Hematopoietic multipotent progenitor cell treated with erythropoietin and hydrocortisone succinate and interleukin-3 and kit ligand, for 15 days (in vitro differentiated cells): ENCODE results near the gene BRINP1.

Experiments used
- DNase-seq: peaks from one replicate; pipeline ENCODE4 v3.0.0-alpha.2; 2015; ENCODE audit warnings: low spot score

The BRINP1 gene

GRCh38 chr9:119368681-119369581 is at the start of gene BRINP1:
BRINP1 (minus strand) TSS chr9:119369435; CDS start chr9:119313355, 56,080 bp downstream.
- no peak for DNase-seq

GRCh38 chr9:119418721-119419120 is 49.5 kb upstream of the BRINP1 start:
- DNase-seq, result no peak

- DNase-seq, result no peak
Observed at GRCh38 chr9:119416793-119417192, 47.6 kb upstream of the BRINP1 start.

GRCh38 chr9:119412399-119412798 is 43.2 kb upstream of the BRINP1 start:
- no peak for DNase-seq

GRCh38 chr9:119409552-119409951 is 40.3 kb upstream of the BRINP1 start:
- DNase-seq, result no peak

GRCh38 chr9:119400606-119401005 is 31.4 kb upstream of the BRINP1 start:
- no peak for DNase-seq

GRCh38 chr9:119398350-119398749 is 29.1 kb upstream of the BRINP1 start:
- DNase-seq, result no peak

GRCh38 chr9:119391878-119392277 is 22.6 kb upstream of the BRINP1 start:
- no peak for DNase-seq

GRCh38 chr9:119375892-119376291 is 6.7 kb upstream of the BRINP1 start:
- DNase-seq, result no peak

- no peak for DNase-seq
Observed at GRCh38 chr9:119372951-119373350, 3.7 kb upstream of the BRINP1 start.

- no peak for DNase-seq
Observed at GRCh38 chr9:119370816-119371215, 1.6 kb upstream of the BRINP1 start.

- DNase-seq, result no peak
Observed at GRCh38 chr9:119369680-119370366, 588 bp upstream of the BRINP1 start.

- no peak for DNase-seq
Observed at GRCh38 chr9:119368179-119368578, 1.1 kb downstream of the BRINP1 start.

- DNase-seq, result no peak
Observed at GRCh38 chr9:119367683-119368075, 1.6 kb downstream of the BRINP1 start.

- DNase-seq, result no peak
Observed at GRCh38 chr9:119366909-119367682, 2.1 kb downstream of the BRINP1 start.

- DNase-seq, result no peak
Observed at GRCh38 chr9:119365291-119366027, 3.8 kb downstream of the BRINP1 start.

- no peak for DNase-seq
Observed at GRCh38 chr9:119360237-119360636, 9.0 kb downstream of the BRINP1 start.

GRCh38 chr9:119357336-119358096 is 11.7 kb downstream of the BRINP1 start:
- DNase-seq, result no peak

GRCh38 chr9:119349351-119349825 is 19.8 kb downstream of the BRINP1 start:
- no peak for DNase-seq

- no peak for DNase-seq
Observed at GRCh38 chr9:119343059-119343990, 25.9 kb downstream of the BRINP1 start.
